Measurements from ENCODE around the gene PPM1H. TPM values are rescaled to one million over a fixed set of nuclear protein-coding genes. Genes with fewer than 3 reads are reported as not detected.

PPM1H gene
- total RNA-seq, 1 experiment from 2014 or later = 12.0 TPM

- Histone ChIP-seq H4K20me1 (ENCODE audit: low read length) (no peaks in the 10 kb centered on the region), H3K9me2 (replicated peaks; ENCODE audit: low read length) (no peaks in the 10 kb centered on the region), H3K27ac (ENCODE audit: low read length) (no peak overlapping the region), H3K36me3 (ENCODE audit: low read depth, low read length) (no peaks in the 10 kb centered on the region), H3K27me3 (ENCODE audit: low read length) (no peaks in the 10 kb centered on the region), H3K4me1 (ENCODE audit: insufficient read depth, low read length) (peaks cover 12% of the 10 kb centered on the region), H3F3A (ENCODE audit: low read length, unreplicated experiment) (no peaks in the 10 kb centered on the region), H3K4me2 (ENCODE audit: low read length) (no peak overlapping the region), H2AFZ (ENCODE audit: low read length) (no peak overlapping the region), H3K9ac (ENCODE audit: low read length) (no peak overlapping the region), H3K4me3 (ENCODE audit: low read length) (no peak overlapping the region), H3K79me2 (ENCODE audit: low read length) (peaks cover 24% of the 10 kb centered on the region), H3K9me3 (ENCODE audit: low read length) (no peaks in the 10 kb centered on the region)
- intact Hi-C loops (cut with micrococcal nuclease) = no loop called here
- ChIA-PET CTCF (no interaction called here), POLR2A (ENCODE audit: unreplicated experiment) (no interaction called here)
- no TSS peak for BruUV-seq (replicated peaks)
- ATAC-seq = no peak
- no peak for DNase-seq
- no peak for TF ChIP-seq CTCF (conservative IDR thresholded peaks at IDR 0.05; ENCODE audit: low read depth, low read length)
- no peak for TF ChIP-seq EZH2phosphoT487 (IDR thresholded peaks at IDR 0.05; ENCODE audit: borderline replicate concordance, low read length)
- TF ChIP-seq EZH2 (IDR thresholded peaks at IDR 0.05; ENCODE audit: low read length, unreplicated experiment) = no peak
These were observed 20.3 kb downstream of the PPM1H start for GRCh38 chr12:62914443-62915203.

GRCh38 chr12:62913380-62913779 lies 21.6 kb downstream of the PPM1H start:
- no peak overlapping the region for H3K27ac ChIP-seq (ENCODE audit: low read length)
- no peaks in the 10 kb centered on the region for H3K9me3 ChIP-seq (ENCODE audit: low read length)
- H3K9ac ChIP-seq (ENCODE audit: low read length) = no peak overlapping the region
- H3K4me3 ChIP-seq (ENCODE audit: low read length) = no peak overlapping the region
- ATAC-seq = no peak
- H3K9me2 ChIP-seq (replicated peaks; ENCODE audit: low read length) = no peaks in the 10 kb centered on the region
- peaks cover 3% of the 10 kb centered on the region; the same call in 1 of the 2 replicates for H3K4me1 ChIP-seq (ENCODE audit: insufficient read depth, low read length)
- no peaks in the 10 kb centered on the region for H3F3A ChIP-seq (ENCODE audit: low read length, unreplicated experiment)
- no peak for TF ChIP-seq EZH2phosphoT487 (IDR thresholded peaks at IDR 0.05; ENCODE audit: borderline replicate concordance, low read length)
- TF ChIP-seq CTCF (conservative IDR thresholded peaks at IDR 0.05; ENCODE audit: low read depth, low read length) = no peak
- no peak for TF ChIP-seq EZH2 (IDR thresholded peaks at IDR 0.05; ENCODE audit: low read length, unreplicated experiment)
- BruUV-seq (replicated peaks) = no TSS peak
- ChIA-PET POLR2A (ENCODE audit: unreplicated experiment) (no interaction called here), CTCF (no interaction called here)
- H4K20me1 ChIP-seq (ENCODE audit: low read length) = no peaks in the 10 kb centered on the region
- peaks cover 11% of the 10 kb centered on the region for H3K79me2 ChIP-seq (ENCODE audit: low read length)
- no peak overlapping the region for H2AFZ ChIP-seq (ENCODE audit: low read length)
- no peaks in the 10 kb centered on the region for H3K27me3 ChIP-seq (ENCODE audit: low read length)
- peak; percentile 37 for DNase-seq
- H3K4me2 ChIP-seq (ENCODE audit: low read length) = no peak overlapping the region
- intact Hi-C loops (cut with micrococcal nuclease) = no loop called here
- H3K36me3 ChIP-seq (ENCODE audit: low read depth, low read length) = no peaks in the 10 kb centered on the region

- no peak for TF ChIP-seq EZH2phosphoT487 (IDR thresholded peaks at IDR 0.05; ENCODE audit: borderline replicate concordance, low read length)
- no peak for TF ChIP-seq EZH2 (IDR thresholded peaks at IDR 0.05; ENCODE audit: low read length, unreplicated experiment)
- TF ChIP-seq CTCF (conservative IDR thresholded peaks at IDR 0.05; ENCODE audit: low read depth, low read length) = no peak
- BruUV-seq (replicated peaks) = no TSS peak
- no peaks in the 10 kb centered on the region for H3K9me3 ChIP-seq (ENCODE audit: low read length)
- ChIA-PET CTCF (no interaction called here), POLR2A (ENCODE audit: unreplicated experiment) (no interaction called here)
- H3K27ac ChIP-seq (ENCODE audit: low read length) = no peak overlapping the region
- 0 out of 2 replicates have a peak, but pooled peaks cover 4% of the 10 kb centered on the region for H3K79me2 ChIP-seq (ENCODE audit: low read length)
- no peak overlapping the region for H3K4me3 ChIP-seq (ENCODE audit: low read length)
- DNase-seq (no peak), ATAC-seq (no peak)
- no peaks in the 10 kb centered on the region for H3K27me3 ChIP-seq (ENCODE audit: low read length)
- H4K20me1 ChIP-seq (ENCODE audit: low read length) = no peaks in the 10 kb centered on the region
- no peaks in the 10 kb centered on the region for H3F3A ChIP-seq (ENCODE audit: low read length, unreplicated experiment)
- H3K9me2 ChIP-seq (replicated peaks; ENCODE audit: low read length) = no peaks in the 10 kb centered on the region
- peaks cover 3% of the 10 kb centered on the region; the same call in 1 of the 2 replicates for H3K4me1 ChIP-seq (ENCODE audit: insufficient read depth, low read length)
- H3K4me2 ChIP-seq (ENCODE audit: low read length) = no peak overlapping the region
- H3K36me3 ChIP-seq (ENCODE audit: low read depth, low read length) = no peaks in the 10 kb centered on the region
- intact Hi-C loops (cut with micrococcal nuclease) = no loop called here
- no peak overlapping the region for H2AFZ ChIP-seq (ENCODE audit: low read length)
- no peak overlapping the region for H3K9ac ChIP-seq (ENCODE audit: low read length)
These were observed 22.3 kb downstream of the PPM1H start for GRCh38 chr12:62912644-62913043.
